IMR-90 (cell line): ENCODE results near the gene CFAP61. TPM values are rescaled to one million over a fixed set of nuclear protein-coding genes. Genes with fewer than 3 reads are reported as not detected.

Experiments used
- ATAC-seq: fragments of 200-7000 bp; cut with Tn5 transposase; 2 replicates; pipeline ENCODE4 v1.9.1; 2020; ENCODE audit warnings: low read depth, mild to moderate bottlenecking, moderate library complexity
- BruUV-seq: library from RNA; stranded (reverse); fragments of 400-500 nt; replicated peaks from 2 replicates; lab custom pipeline; 2021; lab: Mats Ljungman, UMichigan
- CTCF ChIA-PET: fragments of 300-600 bp; formaldehyde crosslinking; extraction: SDS; loops from one replicate; lab custom pipeline; 2021; ENCODE audit warnings: antibody characterized with exemption; lab: Yijun Ruan, JAX
- POLR2A ChIA-PET: fragments of 300-600 bp; sonication (Branson Sonifier 250); formaldehyde crosslinking; loops from one replicate; lab custom pipeline; 2022; ENCODE audit warnings: antibody characterized with exemption; ENCODE audit not compliant: unreplicated experiment; lab: Charles Lee
- DNase-seq: peaks from one replicate; pipeline ENCODE4 v3.0.0; 2013
- H2AFZ ChIP-seq: replicated peaks from 2 replicates; pipeline ENCODE3; 2013; ENCODE audit warnings: low read length, mild to moderate bottlenecking; ENCODE audit not compliant: poor library complexity
- H2AK5ac ChIP-seq: 2 replicates; pipeline ENCODE4 v1.6.1; 2013; ENCODE audit warnings: low read depth, low read length, inconsistent platforms
- H2AK9ac ChIP-seq: replicated peaks from 2 replicates; pipeline ENCODE3; 2013; ENCODE audit warnings: mild to moderate bottlenecking, low read depth, low read length, moderate library complexity; ENCODE audit not compliant: poor library complexity
- H2BK120ac ChIP-seq: 2 replicates; pipeline ENCODE4 v1.6.1; 2013; ENCODE audit warnings: low read depth, low read length, inconsistent platforms
- H2BK15ac ChIP-seq: 3 replicates; pipeline ENCODE4 v1.6.1; 2013; ENCODE audit warnings: low read depth, low read length, inconsistent platforms
- H2BK20ac ChIP-seq: 2 replicates; pipeline ENCODE4 v1.6.1; 2013; ENCODE audit warnings: low read depth, mild to moderate bottlenecking, inconsistent platforms, low read length, moderate library complexity
- H2BK5ac ChIP-seq: 2 replicates; pipeline ENCODE4 v1.6.1; 2013; ENCODE audit warnings: mild to moderate bottlenecking, low read depth, low read length, inconsistent platforms; ENCODE audit not compliant: poor library complexity, severe bottlenecking
- H3K14ac ChIP-seq: replicated peaks from 2 replicates; pipeline ENCODE4 v1.6.1; 2013; ENCODE audit warnings: low read depth, low read length, inconsistent platforms
- H3K18ac ChIP-seq: 2 replicates; pipeline ENCODE4 v1.6.1; 2013; ENCODE audit warnings: low read depth, low read length, control low read depth
- H3K23ac ChIP-seq: 2 replicates; pipeline ENCODE4 v1.6.1; 2013; ENCODE audit warnings: low read depth, low read length, inconsistent platforms
- H3K27ac ChIP-seq: 2 replicates; pipeline ENCODE4 v1.5.1; 2013; ENCODE audit warnings: mild to moderate bottlenecking, control low read depth, low read length; ENCODE audit not compliant: insufficient read depth
- H3K27me3 ChIP-seq: 2 replicates; pipeline ENCODE4 v1.6.1; 2013; ENCODE audit warnings: low read length; ENCODE audit not compliant: control insufficient read depth, insufficient read depth
- H3K36me3 ChIP-seq: 2 replicates; pipeline ENCODE4 v1.6.1; 2013; ENCODE audit warnings: low read length, mixed read lengths; ENCODE audit not compliant: control insufficient read depth, insufficient read depth
- H3K4ac ChIP-seq: 2 replicates; pipeline ENCODE4 v1.6.1; 2013; ENCODE audit warnings: low read depth, low read length, inconsistent platforms
- H3K4me1 ChIP-seq: 2 replicates; pipeline ENCODE4 v1.6.1; 2013; ENCODE audit warnings: low read length, mixed read lengths; ENCODE audit not compliant: control insufficient read depth, insufficient read depth
- H3K4me2 ChIP-seq: 2 replicates; pipeline ENCODE4 v1.6.1; 2013; ENCODE audit warnings: low read depth, mild to moderate bottlenecking, control low read depth, low read length, moderate library complexity
- H3K4me3 ChIP-seq: 2 replicates; pipeline ENCODE4 v1.5.1; 2013; ENCODE audit warnings: low read depth, mild to moderate bottlenecking, control low read depth, low read length, moderate library complexity; ENCODE audit not compliant: insufficient read depth
- H3K56ac ChIP-seq: 2 replicates; pipeline ENCODE4 v1.6.1; 2013; ENCODE audit warnings: low read length, inconsistent platforms; ENCODE audit not compliant: insufficient read depth; ENCODE audit errors: extremely low read depth
- H3K79me1 ChIP-seq, 2 experiments: 2 replicates each; pipeline ENCODE4 v1.6.1; 2013; ENCODE audit warnings: low read length in 2 of 2, inconsistent platforms in 1 of 2, low read depth in 1 of 2
- H3K9ac ChIP-seq: 2 replicates; pipeline ENCODE4 v1.6.1; 2013; ENCODE audit warnings: low read depth, low read length, control low read depth
- H3K9me1 ChIP-seq: 2 replicates; pipeline ENCODE4 v1.6.1; 2013; ENCODE audit warnings: low read length, inconsistent platforms; ENCODE audit not compliant: insufficient read depth
- H3K9me3 ChIP-seq: 2 replicates; pipeline ENCODE4 v1.6.1; 2013; ENCODE audit warnings: low read length; ENCODE audit not compliant: control insufficient read depth, insufficient read depth
- H4K20me1 ChIP-seq: 2 replicates; pipeline ENCODE4 v1.6.1; 2013; ENCODE audit warnings: low read length, inconsistent platforms; ENCODE audit not compliant: insufficient read depth
- H4K5ac ChIP-seq: 2 replicates; pipeline ENCODE4 v1.6.1; 2013; ENCODE audit warnings: mild to moderate bottlenecking, low read depth, low read length, control low read depth
- H4K8ac ChIP-seq, 2 experiments: 2 replicates each; pipeline ENCODE4 v1.6.1; 2013; ENCODE audit warnings: low read depth in 2 of 2, low read length in 2 of 2, control low read depth in 1 of 2, inconsistent platforms in 1 of 2
- H4K91ac ChIP-seq: 2 replicates; pipeline ENCODE4 v1.6.1; 2013; ENCODE audit warnings: low read depth, low read length, inconsistent platforms; ENCODE audit not compliant: insufficient read depth
- CEBPB ChIP-seq: IDR thresholded peaks from 2 replicates; pipeline ENCODE4 v1.6.1; 2012; ENCODE audit warnings: low read depth, low read length, improper control_type of control experiment
- MXI1 ChIP-seq: IDR thresholded peaks from 2 replicates; pipeline ENCODE4 v1.6.1; 2012; ENCODE audit warnings: low read depth, mild to moderate bottlenecking, low read length, moderate library complexity, borderline replicate concordance
- RAD21 ChIP-seq: IDR thresholded peaks from 2 replicates; pipeline ENCODE4 v1.6.1; 2012; ENCODE audit warnings: low read length, improper control_type of control experiment
- SMC3 ChIP-seq: fragments of 150-350 bp; IDR thresholded peaks from 2 replicates; pipeline ENCODE4 v1.6.1; 2016; ENCODE audit warnings: low read depth, mild to moderate bottlenecking, antibody characterized with exemption, low read length, moderate library complexity
- WGBS, 2 experiments: methylation state at CpG; one replicate each; pipeline versions ENCODE4 v1.1.5 to v1.1.7; 2013; ENCODE audit warnings: missing lambda C conversion rate in 2 of 2; ENCODE audit not compliant: insufficient read length in 1 of 2; ENCODE audit errors: extremely low coverage in 2 of 2; 5-methylcytosine and 5-hydroxymethylcytosine counted together
- dilution Hi-C: fragments of 300-500 bp; cut with HindIII; formaldehyde crosslinking; loops from one replicate; pipeline ENCODE4 v1.14.3; 2018; ENCODE audit warnings: low sequenced_read_pairs; ENCODE audit not compliant: unreplicated experiment
- in situ Hi-C: fragments of 300-500 bp; cut with MboI; formaldehyde crosslinking; loops from 3 replicates; pipeline ENCODE4 v1.14.3; 2019; ENCODE audit warnings: low sequenced_read_pairs, inconsistent platforms, mixed read lengths
- intact Hi-C: fragments of 100-400 bp; cut with micrococcal nuclease; formaldehyde crosslinking; loops from 2 replicates; pipeline ENCODE4 v1.10.0; 2022
- polyA plus RNA-seq, 3 experiments: library from polyadenylated mRNA; depleted of rRNA; stranded (reverse); fragments of >200 nt; gene quantifications; 2 replicates each; pipeline ENCODE4 v1.2.3, GENCODE V29; 2012; ENCODE audit warnings: low replicate concordance in 1 of 3
- total RNA-seq: library from RNA; depleted of rRNA; stranded (reverse); fragments of >200 nt; gene quantifications from 2 replicates; pipeline ENCODE4 v1.2.3, GENCODE V29; 2012

The CFAP61 gene
- total and polyA plus RNA-seq, 2 of the 4 experiments (the other 2 are of a cell fraction), result 0.07 TPM; not detected in 1

DNA sequence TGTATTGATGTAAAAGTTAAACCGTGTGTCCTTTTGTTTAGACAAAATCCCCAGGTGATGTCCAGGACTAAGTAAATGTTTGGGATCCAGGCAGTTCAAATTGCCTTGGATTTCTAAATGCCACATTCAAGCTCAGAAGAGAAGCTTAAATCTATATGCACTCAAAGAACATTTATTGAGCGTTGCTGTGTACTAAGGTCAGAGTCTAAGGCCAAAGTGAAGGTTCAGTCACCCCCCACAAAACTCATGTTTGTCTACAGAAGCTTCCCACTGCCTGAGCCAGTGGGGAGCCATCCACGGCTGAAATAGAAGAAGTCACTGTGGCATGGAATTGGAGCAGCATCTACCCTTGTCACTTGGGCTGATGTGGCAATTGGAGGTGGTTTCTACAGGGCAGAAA, 244.8 kb downstream of the CFAP61 start:
- H2BK15ac ChIP-seq, result no peak overlapping the region
- ATAC-seq, result no peak

More for the DNA sequence above, 244.8 kb downstream of the CFAP61 start:
- Histone ChIP-seq H3K14ac (no peak overlapping the region), H3K4ac (no peak overlapping the region), H4K91ac (no peak overlapping the region), H3K36me3 (no peaks in the 10 kb centered on the region), H2AK9ac (no peak overlapping the region), H3K18ac (no peak overlapping the region), H3K4me1 (no peaks in the 10 kb centered on the region), H4K8ac (no peak overlapping the region), H3K27ac (no peak overlapping the region), H3K56ac (no peak overlapping the region), H2AFZ (no peak overlapping the region), H3K4me3 (no peak overlapping the region), H4K5ac (no peak overlapping the region), H3K9me1 (no peaks in the 10 kb centered on the region), H2AK5ac (no peak overlapping the region), H3K4me2 (no peak overlapping the region), H3K23ac (no peak overlapping the region), H2BK5ac (no peak overlapping the region), H3K9ac (no peak overlapping the region), H4K20me1 (no peaks in the 10 kb centered on the region), H3K79me1 (no peaks in the 10 kb centered on the region), H2BK120ac (no peak overlapping the region), H3K9me3 (no peaks in the 10 kb centered on the region), H2BK20ac (no peak overlapping the region), H3K27me3 (no peaks in the 10 kb centered on the region)
- dilution Hi-C loops (no loop called here), intact Hi-C loops (no loop called here), in situ Hi-C loops (no loop called here)
- CTCF ChIA-PET, result no interaction called here
- BruUV-seq, result no TSS peak
- TF ChIP-seq SMC3 (no peak), CEBPB (no peak), MXI1 (no peak), RAD21 (no peak)
- DNase-seq, result no peak
- 80% methylated on average over 1 of the region's 3 CpGs; no CpG with 5 or more reads in 1 of the 2 experiments for WGBS, 2 experiments
- POLR2A ChIA-PET, result no interaction called here
